Thyroid gland (tissue), 4 donors: ENCODE results near the gene GLIS1. TPM values are rescaled to one million over a fixed set of nuclear protein-coding genes. Genes with fewer than 3 reads are reported as not detected.

Experiments
- DNase-seq, 2 donors: peaks; one replicate each; pipeline ENCODE4 v3.0.0-alpha.2; 2019
- H3K27ac ChIP-seq, 3 donors: fragments of 200-600 bp; sonication (generic); 1 replicate in 2 of 3; 2 replicates in 1 of 3; pipeline ENCODE4 v1.5.1; 2016 to 2019; ENCODE audit warnings: mild to moderate bottlenecking in 1 of 3, moderate library complexity in 1 of 3
- H3K27me3 ChIP-seq: fragments of 200-600 bp; sonication (generic); one replicate; pipeline ENCODE4 v1.5.1; 2019
- H3K36me3 ChIP-seq, 2 donors: fragments of 200-600 bp; sonication (generic); one replicate each; pipeline ENCODE4 v1.5.1; 2016 to 2019
- H3K4me1 ChIP-seq, 2 donors: fragments of 200-600 bp; sonication (generic); one replicate each; pipeline ENCODE4 v1.5.1; 2017 to 2019
- H3K4me3 ChIP-seq, 3 donors: fragments of 200-600 bp; sonication (generic); replicated peaks in 1 of 3; 1 replicate in 2 of 3; 2 replicates in 1 of 3; pipeline ENCODE4 v1.5.1; 2016; ENCODE audit warnings: mild to moderate bottlenecking in 1 of 3
- H3K9me3 ChIP-seq: fragments of 200-600 bp; sonication (generic); one replicate; pipeline ENCODE4 v1.5.1; 2017
- CTCF ChIP-seq, 6 experiments: fragments of 200-600 bp in 3 of 6; fragments of 450-650 bp in 3 of 6; sonication (generic) in 3 of 6; IDR thresholded peaks; one replicate each; pipeline ENCODE4 v1.5.1; 2016 to 2019; ENCODE audit warnings: antibody characterized with exemption in 6 of 6, mild to moderate bottlenecking in 2 of 6, inconsistent platforms in 1 of 6, moderate library complexity in 1 of 6
- POLR2A ChIP-seq, 2 donors: fragments of 450-650 bp; IDR thresholded peaks; one replicate each; pipeline ENCODE4 v1.6.1; 2017; ENCODE audit warnings: antibody characterized with exemption in 2 of 2, mild to moderate bottlenecking in 2 of 2, moderate library complexity in 1 of 2
- WGBS, 2 donors: methylation state at CpG; one replicate each; pipeline ENCODE4 v1.1.5; 2017; 5-methylcytosine and 5-hydroxymethylcytosine counted together
- intact Hi-C: fragments of 100-400 bp; cut with DNase I; formaldehyde crosslinking; loops from one replicate; pipeline ENCODE4 v1.15.1; 2023
- total RNA-seq, 4 donors: library from RNA; depleted of rRNA; stranded (reverse); fragments of >200 nt; gene quantifications; one replicate each; pipeline ENCODE4 v1.2.3, GENCODE V29; 2016

Gene GLIS1
- total RNA-seq, 4 donors from 2014 or later, result 0.29 TPM; not detected in 3

GRCh38 chr1:53771648-53772047, 32.7 kb upstream of the GLIS1 start:
- intact Hi-C loops, result no loop called here
- 90 to 96% methylated on average over 2 of the region's 2 CpGs for WGBS, 2 donors
- DNase-seq, result no peak
- Histone ChIP-seq H3K9me3 (no peaks in the 10 kb centered on the region), H3K4me1 (no peaks in the 10 kb centered on the region), H3K27me3 (no peaks in the 10 kb centered on the region), H3K4me3 (no peak overlapping the region), H3K27ac (no peak overlapping the region), H3K36me3 (peaks cover 0 to 3% of the 10 kb centered on the region in 2 donors)
- no peak for TF ChIP-seq CTCF (IDR thresholded peaks at IDR 0.05)
- no peak for TF ChIP-seq POLR2A (IDR thresholded peaks at IDR 0.05)

- WGBS, 2 donors, result 94 to 100% methylated on average over 1 of the region's 1 CpG
- no peak for TF ChIP-seq POLR2A (IDR thresholded peaks at IDR 0.05)
- no peak for TF ChIP-seq CTCF (IDR thresholded peaks at IDR 0.05)
- peaks cover 0 to 3% of the 10 kb centered on the region in 2 donors for H3K36me3 ChIP-seq
- H3K4me3 ChIP-seq, result no peak overlapping the region
- intact Hi-C loops, result no loop called here
- no peaks in the 10 kb centered on the region for H3K9me3 ChIP-seq
- no peak overlapping the region for H3K27ac ChIP-seq
- no peaks in the 10 kb centered on the region for H3K27me3 ChIP-seq
- no peaks in the 10 kb centered on the region for H3K4me1 ChIP-seq
- DNase-seq, result no peak
Measured at GRCh38 chr1:53769780-53770179, 30.8 kb upstream of the GLIS1 start.

DNA sequence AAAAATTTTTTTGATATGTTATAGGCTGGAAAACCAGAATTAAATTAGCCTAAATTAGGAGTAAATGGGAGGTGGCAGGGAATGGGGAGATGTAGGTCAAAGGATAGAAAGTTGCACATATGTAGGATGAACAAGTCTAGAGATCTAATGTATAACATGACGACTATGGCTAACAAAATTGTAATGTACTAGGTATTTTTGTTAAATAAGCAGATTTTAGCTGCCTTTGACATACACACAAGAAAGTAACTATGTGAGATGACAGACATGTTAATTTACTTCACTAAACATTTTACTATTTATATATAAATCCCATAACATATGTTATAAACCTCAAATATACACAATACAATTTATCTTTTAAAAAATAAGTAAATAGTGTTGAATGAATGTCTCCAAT, 30.2 kb upstream of the GLIS1 start:
- no peak overlapping the region for H3K27ac ChIP-seq
- peaks cover 0 to 3% of the 10 kb centered on the region in 2 donors for H3K36me3 ChIP-seq
- no peak for TF ChIP-seq POLR2A (IDR thresholded peaks at IDR 0.05)
- TF ChIP-seq CTCF (IDR thresholded peaks at IDR 0.05), result no peak
- H3K27me3 ChIP-seq, result no peaks in the 10 kb centered on the region
- 96 to 97% methylated on average over 1 of the region's 1 CpG for WGBS, 2 donors
- H3K4me1 ChIP-seq, result no peaks in the 10 kb centered on the region
- no peak for DNase-seq
- intact Hi-C loops, result no loop called here
- H3K9me3 ChIP-seq, result no peaks in the 10 kb centered on the region
- no peak overlapping the region for H3K4me3 ChIP-seq

DNA sequence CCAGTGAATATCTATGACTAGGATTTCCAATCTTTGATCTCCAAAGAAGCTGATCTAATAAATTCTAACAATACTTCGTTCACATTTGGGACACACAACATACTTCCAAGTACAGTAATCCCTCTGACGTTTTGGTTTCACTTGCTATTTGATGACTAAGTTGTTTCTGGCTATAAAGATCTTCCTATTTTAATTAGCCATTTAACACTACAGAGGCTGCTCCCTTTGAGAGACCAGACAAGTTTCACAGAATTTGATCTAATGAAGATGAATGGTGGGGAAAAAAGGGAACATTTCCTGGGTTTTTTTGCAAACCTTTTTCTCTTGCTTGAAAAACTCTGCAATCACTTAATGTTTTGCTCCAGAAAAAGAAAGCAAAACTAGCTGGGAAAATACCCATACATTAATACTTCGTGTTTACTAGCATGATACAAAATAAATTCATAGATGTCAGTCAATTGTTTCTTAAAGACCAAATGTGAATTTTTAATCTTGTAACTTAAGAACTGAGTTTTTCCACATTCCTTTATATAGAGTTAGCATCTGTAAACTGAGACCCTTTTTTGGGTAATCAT, 28.0 kb upstream of the GLIS1 start:
- intact Hi-C loops, result no loop called here
- Histone ChIP-seq H3K4me3 (no peak overlapping the region), H3K27ac (no peak overlapping the region), H3K9me3 (no peaks in the 10 kb centered on the region), H3K27me3 (no peaks in the 10 kb centered on the region), H3K4me1 (no peaks in the 10 kb centered on the region), H3K36me3 (peaks cover 0 to 3% of the 10 kb centered on the region in 2 donors)
- no peak for DNase-seq
- 61 to 70% methylated on average over 3 of the region's 3 CpGs for WGBS, 2 donors
- no peak for TF ChIP-seq CTCF (IDR thresholded peaks at IDR 0.05)
- TF ChIP-seq POLR2A (IDR thresholded peaks at IDR 0.05), result no peak

DNA sequence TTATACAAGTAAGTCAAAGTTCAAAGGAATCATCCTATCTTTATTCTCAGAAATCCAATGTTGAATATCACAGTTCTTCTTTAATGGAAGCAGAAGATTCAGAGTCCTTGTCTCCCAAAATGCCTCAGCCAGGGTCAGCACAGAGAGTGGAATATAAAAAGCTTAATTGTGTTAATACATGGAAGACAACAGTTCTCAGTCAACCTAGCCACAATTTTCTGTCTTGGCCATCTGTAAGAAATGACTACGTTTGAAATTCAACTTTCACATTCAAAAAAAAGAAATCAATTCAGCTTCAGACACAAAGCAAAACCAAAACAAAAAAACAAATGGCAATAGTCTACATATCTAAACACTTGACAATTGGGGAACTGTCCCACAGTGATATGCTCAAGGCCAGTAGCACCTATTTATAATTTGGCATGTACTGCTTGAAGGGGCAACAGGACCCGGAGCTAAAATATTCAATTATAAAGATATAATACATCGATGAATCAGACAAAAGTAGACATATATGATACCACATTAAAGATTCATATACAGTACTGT, 27.3 kb upstream of the GLIS1 start:
- Histone ChIP-seq H3K4me3 (no peak overlapping the region), H3K36me3 (no peaks in the 10 kb centered on the region), H3K27me3 (no peaks in the 10 kb centered on the region), H3K9me3 (no peaks in the 10 kb centered on the region), H3K4me1 (no peaks in the 10 kb centered on the region), H3K27ac (no peak overlapping the region)
- no peak for TF ChIP-seq CTCF (IDR thresholded peaks at IDR 0.05)
- no peak for TF ChIP-seq POLR2A (IDR thresholded peaks at IDR 0.05)
- no peak for DNase-seq
- WGBS, 2 donors, result 91% methylated on average over 3 of the region's 3 CpGs
- intact Hi-C loops, result no loop called here
